Measurements from ENCODE around the gene MZT2B. TPM values are rescaled to one million over a fixed set of nuclear protein-coding genes. Genes with fewer than 3 reads are reported as not detected.
"Not testable (repeated sequence)": the region's sequence is repeated elsewhere in the genome, so short reads cannot be mapped to it uniquely, and the experiment has no call there.

The MZT2B gene
- total and polyA plus RNA-seq, 9 donors: 126 to 203 (median 153) TPM

- H3K27ac ChIP-seq (ENCODE audit: low read length); H3K27me3 ChIP-seq (ENCODE audit: control insufficient read depth, insufficient read depth, low read length); H3K4me1 ChIP-seq (ENCODE audit: control insufficient read depth, insufficient read depth, low read length); H3K9me3 ChIP-seq (replicated peaks; ENCODE audit: control insufficient read depth, low read depth, low read length); H3K4me3 ChIP-seq (ENCODE audit: low read length); DNase-seq: not testable (repeated sequence)
- 90% methylated on average over 3 of the region's 12 CpGs for WGBS (ENCODE audit: insufficient coverage)
- peaks cover 38% of the 10 kb centered on the region for H3K36me3 ChIP-seq (ENCODE audit: control insufficient read depth, insufficient read depth, low read length)
Measured at GRCh38 chr2:130157354-130157753, 24.7 kb upstream of the MZT2B start.

DNA sequence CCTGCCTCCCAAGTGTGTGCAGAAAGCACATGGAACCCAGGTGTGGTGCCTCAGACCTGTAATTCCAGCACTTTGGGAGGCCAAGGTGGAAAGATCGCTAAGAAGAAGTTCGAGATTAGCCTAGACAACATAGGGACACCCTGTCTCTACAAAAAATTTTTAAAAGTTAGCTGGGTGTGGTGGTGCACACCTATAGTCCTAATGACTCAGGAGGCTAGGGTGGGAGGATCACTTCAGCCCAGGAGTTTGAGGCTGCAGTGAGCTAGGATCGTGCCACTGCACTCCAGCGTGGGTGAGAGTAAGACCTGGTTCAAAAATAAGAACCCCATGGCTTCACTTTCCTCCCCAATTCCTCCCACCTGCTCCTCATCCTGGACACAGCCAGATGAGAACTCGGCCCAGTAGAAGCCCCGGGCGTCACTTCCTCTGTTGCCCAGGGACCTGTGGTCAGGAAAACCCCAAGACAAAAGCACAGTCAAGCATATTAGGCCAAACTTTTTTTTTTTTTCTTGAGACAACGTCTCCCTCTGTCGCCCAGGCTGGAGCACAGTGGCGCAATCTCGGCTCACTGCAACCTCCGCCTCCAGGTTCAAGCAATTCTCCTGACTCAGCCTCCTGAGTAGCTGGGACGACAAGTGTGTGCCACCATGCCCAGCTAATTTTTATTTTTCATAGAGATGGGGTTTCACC lies 24.1 kb upstream of the MZT2B start:
- 74% methylated on average over 4 of the region's 13 CpGs for WGBS (ENCODE audit: insufficient coverage)
- H3K36me3 ChIP-seq (ENCODE audit: control insufficient read depth, insufficient read depth, low read length): peaks cover 41% of the 10 kb centered on the region
- not testable (repeated sequence) for H3K27ac ChIP-seq (ENCODE audit: low read length); H3K4me1 ChIP-seq (ENCODE audit: control insufficient read depth, insufficient read depth, low read length); H3K9me3 ChIP-seq (replicated peaks; ENCODE audit: control insufficient read depth, low read depth, low read length); DNase-seq; H3K27me3 ChIP-seq (ENCODE audit: control insufficient read depth, insufficient read depth, low read length); H3K4me3 ChIP-seq (ENCODE audit: low read length)

- 87% methylated on average over 3 of the region's 9 CpGs for WGBS (ENCODE audit: insufficient coverage)
- no peak for DNase-seq
- Histone ChIP-seq H3K27ac (ENCODE audit: low read length) (no peak overlapping the region), H3K27me3 (ENCODE audit: control insufficient read depth, insufficient read depth, low read length) (no peaks in the 10 kb centered on the region), H3K9me3 (replicated peaks; ENCODE audit: control insufficient read depth, low read depth, low read length) (no peaks in the 10 kb centered on the region), H3K4me1 (ENCODE audit: control insufficient read depth, insufficient read depth, low read length) (no peaks in the 10 kb centered on the region), H3K4me3 (ENCODE audit: low read length) (no peak overlapping the region), H3K36me3 (ENCODE audit: control insufficient read depth, insufficient read depth, low read length) (peaks cover 41% of the 10 kb centered on the region)
Measured at GRCh38 chr2:130158631-130159030, 23.4 kb upstream of the MZT2B start.

DNA sequence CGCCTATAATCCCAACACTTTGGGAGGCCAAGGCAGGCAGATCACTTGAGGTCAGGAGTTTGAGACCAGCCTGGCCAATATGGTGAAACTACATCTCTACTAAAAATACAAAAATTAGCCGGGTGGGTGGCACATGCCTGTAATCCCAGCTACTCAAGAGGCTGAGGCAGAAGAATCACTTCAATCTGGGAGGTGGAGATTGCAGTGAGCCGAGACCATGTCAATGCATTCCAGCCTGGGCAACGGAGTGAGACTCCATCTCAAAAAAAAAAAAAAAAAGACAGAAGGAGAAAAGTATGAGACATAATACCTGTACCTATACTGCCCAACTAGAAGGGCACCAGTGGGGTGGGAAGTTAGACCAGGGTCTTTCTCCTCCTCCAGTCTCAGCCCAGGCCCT lies 22.7 kb upstream of the MZT2B start:
- peaks cover 45% of the 10 kb centered on the region for H3K36me3 ChIP-seq (ENCODE audit: control insufficient read depth, insufficient read depth, low read length)
- H3K9me3 ChIP-seq (replicated peaks; ENCODE audit: control insufficient read depth, low read depth, low read length); H3K4me3 ChIP-seq (ENCODE audit: low read length); DNase-seq; H3K4me1 ChIP-seq (ENCODE audit: control insufficient read depth, insufficient read depth, low read length); H3K27me3 ChIP-seq (ENCODE audit: control insufficient read depth, insufficient read depth, low read length); H3K27ac ChIP-seq (ENCODE audit: low read length): not testable (repeated sequence)
- WGBS (ENCODE audit: insufficient coverage): no CpG with 5 or more reads among the region's 4 CpGs

DNA sequence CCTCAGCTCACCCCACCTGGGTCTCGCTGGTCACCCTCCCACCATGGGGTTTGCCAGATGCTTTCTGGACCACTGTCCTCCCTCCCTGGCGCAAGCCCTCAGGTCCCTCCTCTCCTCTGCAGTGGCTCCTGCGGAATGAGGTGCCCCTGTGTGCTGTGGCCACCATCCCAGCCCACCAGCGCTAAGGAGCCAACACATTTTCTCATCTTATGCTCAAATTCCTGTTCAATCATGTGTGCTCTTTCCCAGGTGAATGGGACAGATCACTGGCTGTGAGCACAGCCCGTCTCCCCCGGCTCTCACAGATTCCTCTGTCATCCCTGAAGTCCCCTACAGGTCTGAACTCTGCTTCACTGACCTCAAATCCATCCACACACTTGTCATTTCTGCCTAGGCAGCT lies 21.9 kb upstream of the MZT2B start:
- Histone ChIP-seq H3K27me3 (ENCODE audit: control insufficient read depth, insufficient read depth, low read length) (no peaks in the 10 kb centered on the region), H3K36me3 (ENCODE audit: control insufficient read depth, insufficient read depth, low read length) (peaks cover 39% of the 10 kb centered on the region), H3K9me3 (replicated peaks; ENCODE audit: control insufficient read depth, low read depth, low read length) (no peaks in the 10 kb centered on the region), H3K27ac (ENCODE audit: low read length) (no peak overlapping the region), H3K4me3 (ENCODE audit: low read length) (no peak overlapping the region), H3K4me1 (ENCODE audit: control insufficient read depth, insufficient read depth, low read length) (no peaks in the 10 kb centered on the region)
- 99% methylated on average over 6 of the region's 6 CpGs for WGBS (ENCODE audit: insufficient coverage)
- no peak for DNase-seq

DNA sequence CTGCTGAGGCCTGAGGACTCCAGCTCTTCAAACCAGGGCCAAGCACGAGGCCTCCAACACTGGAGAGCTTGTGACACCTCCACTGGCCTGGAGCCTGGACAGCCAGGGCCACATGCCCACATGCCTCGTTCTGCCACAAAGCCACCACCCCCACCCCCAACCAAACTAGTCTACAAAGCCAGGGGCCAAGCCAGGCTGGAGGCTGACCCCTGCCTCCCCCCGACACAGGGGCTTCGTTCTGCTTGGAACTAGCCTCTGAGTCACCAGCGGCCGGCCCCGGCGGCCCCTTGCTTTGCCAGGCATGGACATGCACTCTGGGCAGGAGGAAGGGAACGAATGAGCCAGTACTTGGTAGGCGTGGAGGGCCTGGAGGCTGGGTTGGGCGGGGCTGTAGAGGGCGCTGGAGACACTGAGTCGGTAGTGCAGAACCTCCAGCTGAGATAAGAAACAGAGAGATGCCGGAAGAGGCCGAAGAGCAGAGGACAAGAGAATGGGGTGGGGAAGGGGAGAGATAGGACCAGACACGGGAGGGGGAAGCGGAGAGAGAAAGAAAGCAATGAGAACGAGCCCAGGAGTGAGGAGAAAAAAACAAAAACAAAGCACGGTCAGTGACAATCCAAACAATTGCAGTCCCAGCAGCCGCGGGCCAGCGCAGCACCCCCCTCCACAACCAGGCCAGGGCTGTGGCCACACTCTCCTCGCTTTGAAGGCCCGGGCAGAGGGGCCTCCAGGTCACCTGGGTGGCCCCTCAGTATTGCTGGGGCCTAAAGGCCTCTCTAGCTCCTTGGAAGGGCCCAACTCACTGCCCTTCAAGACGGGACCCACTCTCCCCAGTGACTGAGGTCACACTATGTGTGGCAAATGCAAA lies 21.0 kb upstream of the MZT2B start:
- not testable (repeated sequence) for H3K9me3 ChIP-seq (replicated peaks; ENCODE audit: control insufficient read depth, low read depth, low read length); DNase-seq; H3K27me3 ChIP-seq (ENCODE audit: control insufficient read depth, insufficient read depth, low read length); H3K27ac ChIP-seq (ENCODE audit: low read length); H3K4me1 ChIP-seq (ENCODE audit: control insufficient read depth, insufficient read depth, low read length); H3K4me3 ChIP-seq (ENCODE audit: low read length)
- H3K36me3 ChIP-seq (ENCODE audit: control insufficient read depth, insufficient read depth, low read length): peaks cover 38% of the 10 kb centered on the region
- 78% methylated on average over 18 of the region's 25 CpGs for WGBS (ENCODE audit: insufficient coverage)

DNA sequence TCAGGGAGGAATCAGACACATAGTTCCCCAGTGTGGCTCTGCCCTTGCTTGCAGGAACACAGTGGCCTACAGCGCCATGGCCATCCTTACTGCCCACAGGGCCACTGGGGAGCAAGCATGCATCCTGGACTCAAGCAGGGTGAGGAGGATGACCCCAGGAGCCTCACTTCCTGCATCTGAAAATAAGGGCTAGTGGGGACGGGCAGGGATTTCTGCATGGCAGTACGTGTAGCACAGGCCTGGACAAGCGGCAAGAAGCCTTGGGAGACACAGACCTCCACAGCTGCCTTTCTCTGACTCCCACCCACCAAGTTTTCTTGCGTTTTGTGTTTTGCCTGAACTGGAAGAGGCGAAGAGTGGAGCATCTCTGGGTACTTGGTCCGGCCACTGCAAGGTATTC lies 19.6 kb upstream of the MZT2B start:
- no CpG with 5 or more reads among the region's 7 CpGs for WGBS (ENCODE audit: insufficient coverage)

DNA sequence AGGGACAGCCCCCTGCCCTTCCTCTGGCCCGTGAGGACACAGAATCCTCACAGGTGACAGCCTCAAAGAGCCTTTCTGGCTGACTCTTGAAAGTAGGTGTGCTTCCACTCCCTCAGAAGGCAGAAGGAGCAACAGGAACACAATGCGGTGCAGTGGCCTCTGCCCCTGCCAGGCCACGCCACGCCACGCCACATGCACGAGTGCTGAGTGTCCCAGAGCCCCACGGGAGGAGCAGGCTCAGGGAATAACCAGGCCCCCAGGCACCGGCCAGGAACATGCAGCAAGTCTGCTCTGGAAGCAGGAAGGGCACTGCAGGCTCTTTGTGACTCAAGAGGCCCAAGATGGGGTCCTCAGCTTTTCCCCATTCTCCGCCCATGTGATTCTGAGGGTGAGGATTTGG lies 19.1 kb upstream of the MZT2B start:
- Histone ChIP-seq H3K27me3 (ENCODE audit: control insufficient read depth, insufficient read depth, low read length) (no peaks in the 10 kb centered on the region), H3K9me3 (replicated peaks; ENCODE audit: control insufficient read depth, low read depth, low read length) (no peaks in the 10 kb centered on the region), H3K36me3 (ENCODE audit: control insufficient read depth, insufficient read depth, low read length) (peaks cover 51% of the 10 kb centered on the region), H3K27ac (ENCODE audit: low read length) (no peak overlapping the region), H3K4me1 (ENCODE audit: control insufficient read depth, insufficient read depth, low read length) (no peaks in the 10 kb centered on the region), H3K4me3 (ENCODE audit: low read length) (no peak overlapping the region)
- no peak for DNase-seq
- WGBS (ENCODE audit: insufficient coverage): 94% methylated on average over 7 of the region's 9 CpGs

More for the DNA sequence above, 19.6 kb upstream of the MZT2B start:
- peaks cover 46% of the 10 kb centered on the region for H3K36me3 ChIP-seq (ENCODE audit: control insufficient read depth, insufficient read depth, low read length)
- H3K4me3 ChIP-seq (ENCODE audit: low read length); H3K27me3 ChIP-seq (ENCODE audit: control insufficient read depth, insufficient read depth, low read length); H3K9me3 ChIP-seq (replicated peaks; ENCODE audit: control insufficient read depth, low read depth, low read length); H3K4me1 ChIP-seq (ENCODE audit: control insufficient read depth, insufficient read depth, low read length); DNase-seq; H3K27ac ChIP-seq (ENCODE audit: low read length): not testable (repeated sequence)

- no peaks in the 10 kb centered on the region for H3K4me1 ChIP-seq (ENCODE audit: control insufficient read depth, insufficient read depth, low read length)
- no peaks in the 10 kb centered on the region for H3K27me3 ChIP-seq (ENCODE audit: control insufficient read depth, insufficient read depth, low read length)
- peaks cover 53% of the 10 kb centered on the region for H3K36me3 ChIP-seq (ENCODE audit: control insufficient read depth, insufficient read depth, low read length)
- H3K9me3 ChIP-seq (replicated peaks; ENCODE audit: control insufficient read depth, low read depth, low read length): no peaks in the 10 kb centered on the region
- no peak overlapping the region for H3K27ac ChIP-seq (ENCODE audit: low read length)
- no peak for DNase-seq
- H3K4me3 ChIP-seq (ENCODE audit: low read length): no peak overlapping the region
- WGBS (ENCODE audit: insufficient coverage): no CpG with 5 or more reads among the region's 8 CpGs
Measured at GRCh38 chr2:130165293-130166016, 16.6 kb upstream of the MZT2B start.

DNA sequence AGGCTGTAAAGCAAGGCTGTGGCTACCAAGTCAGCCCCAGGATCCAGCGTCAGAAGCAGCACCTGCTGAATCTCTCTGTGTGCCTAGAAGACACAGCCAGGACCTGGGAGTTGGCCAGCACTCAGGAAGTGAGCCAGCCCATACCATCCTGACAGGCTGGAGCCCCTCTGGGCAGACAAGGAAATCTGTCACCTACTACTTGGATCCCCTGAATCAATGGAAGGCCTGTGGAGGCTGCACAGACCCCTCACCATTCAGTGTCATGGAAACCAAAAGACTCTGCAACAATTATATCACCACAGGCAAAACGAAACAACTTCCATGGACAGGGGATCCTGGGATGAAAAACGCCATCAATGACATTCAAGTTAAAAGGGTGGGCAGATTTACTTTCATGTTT lies 15.5 kb upstream of the MZT2B start:
- not testable (repeated sequence) for H3K4me3 ChIP-seq (ENCODE audit: low read length); H3K4me1 ChIP-seq (ENCODE audit: control insufficient read depth, insufficient read depth, low read length); DNase-seq; H3K27me3 ChIP-seq (ENCODE audit: control insufficient read depth, insufficient read depth, low read length); H3K27ac ChIP-seq (ENCODE audit: low read length); H3K9me3 ChIP-seq (replicated peaks; ENCODE audit: control insufficient read depth, low read depth, low read length)
- H3K36me3 ChIP-seq (ENCODE audit: control insufficient read depth, insufficient read depth, low read length): peaks cover 53% of the 10 kb centered on the region
- no CpG with 5 or more reads among the region's 3 CpGs for whole genome bisulfite sequencing (ENCODE audit: insufficient coverage)
